ENCODE measurements around the gene PCBP1. TPM values are rescaled to one million over a fixed set of nuclear protein-coding genes. Genes with fewer than 3 reads are reported as not detected.

Gene PCBP1
- total and polyA plus RNA-seq, 9 of the 15 experiments (the other 6 are each of a cell fraction or from before 2014, with no cell fraction given) = 19.2 to 407 (median 78.1) TPM

GRCh38 chr2:70123051-70123828 lies 36.0 kb downstream of the PCBP1 start (continued):
- TF ChIP-seq RCOR1 (IDR thresholded peaks at IDR 0.05; ENCODE audit: borderline replicate concordance in 1 of 2, low read depth in 2 of 2, low read length in 2 of 2) (peak in 1 of 2 experiments; percentile 25; a peak in 2 of 4 replicates), TOE1 (IDR thresholded peaks at IDR 0.05; ENCODE audit: borderline replicate concordance) (0 out of 2 replicates have a peak, but pooled peaks have one; percentile 45), TOE1 (CRISPR knock-in tag; IDR thresholded peaks at IDR 0.05; ENCODE audit: borderline replicate concordance, low read depth) (no peak), RBM39 (optimal IDR thresholded peaks at IDR 0.05; ENCODE audit: low read depth, low read length) (no peak), DEAF1 (CRISPR knock-in tag; IDR thresholded peaks at IDR 0.05) (no peak), ZNF212 (CRISPR knock-in tag; IDR thresholded peaks at IDR 0.05) (no peak), MTA2 (IDR thresholded peaks at IDR 0.05; ENCODE audit: low read depth) (0 out of 2 replicates have a peak, but pooled peaks have one; percentile 19), ZFP36 (IDR thresholded peaks at IDR 0.05; ENCODE audit: low read depth, low read length, partially characterized antibody) (no peak), NCOA1 (IDR thresholded peaks at IDR 0.05; ENCODE audit: low read depth) (no peak), MGA (IDR thresholded peaks at IDR 0.05) (peak; percentile 75)

Data from K562 (cell line).